ENCODE measurements around the gene PLAAT2.

The PLAAT2 gene

GRCh38 chr11:63518548-63518947, 44.6 kb downstream of the PLAAT2 start:
- no peak for DNase-seq (ENCODE audit: low read depth in 2 of 2)

GRCh38 chr11:63517156-63517555, 46.0 kb downstream of the PLAAT2 start:
- DNase-seq (ENCODE audit: low read depth in 2 of 2): no peak

- no peak for DNase-seq (ENCODE audit: low read depth in 2 of 2)
Observed at GRCh38 chr11:63516109-63516508, 47.1 kb downstream of the PLAAT2 start.

- DNase-seq (ENCODE audit: low read depth in 2 of 2): no peak
Observed at GRCh38 chr11:63512816-63513215, 50.4 kb downstream of the PLAAT2 start.

GRCh38 chr11:63511048-63511748, 52.0 kb downstream of the PLAAT2 start:
- no peak for DNase-seq (ENCODE audit: low read depth in 2 of 2)

- no peak for DNase-seq (ENCODE audit: low read depth in 2 of 2)
Observed at GRCh38 chr11:63510360-63511047, 52.7 kb downstream of the PLAAT2 start.

- DNase-seq (ENCODE audit: low read depth in 2 of 2): no peak
Observed at GRCh38 chr11:63508745-63509144, 54.4 kb downstream of the PLAAT2 start.

- no peak for DNase-seq (ENCODE audit: low read depth in 2 of 2)
Observed at GRCh38 chr11:63508009-63508408, 55.2 kb downstream of the PLAAT2 start.

GRCh38 chr11:63507511-63507910, 55.7 kb downstream of the PLAAT2 start:
- no peak for DNase-seq (ENCODE audit: low read depth in 2 of 2)

GRCh38 chr11:63506876-63507275, 56.3 kb downstream of the PLAAT2 start:
- DNase-seq (ENCODE audit: low read depth in 2 of 2): no peak

GRCh38 chr11:63505857-63506528, 57.2 kb downstream of the PLAAT2 start, which contains the start of gene LGALS12:
TSS of gene LGALS12 (plus strand) at chr11:63506084. CDS start at chr11:63506459, 375 bp downstream.
- no peak for DNase-seq (ENCODE audit: low read depth in 2 of 2)

- DNase-seq (ENCODE audit: low read depth in 2 of 2): no peak
Observed at GRCh38 chr11:63504933-63505586, 58.1 kb downstream of the PLAAT2 start.

- no peak for DNase-seq (ENCODE audit: low read depth in 2 of 2)
Observed at GRCh38 chr11:63504054-63504453, 59.1 kb downstream of the PLAAT2 start.

- DNase-seq (ENCODE audit: low read depth in 2 of 2): no peak
Observed at GRCh38 chr11:63503492-63503891, 59.7 kb downstream of the PLAAT2 start.
